ENCODE results near the gene CCDC30.

CCDC30 gene

DNA sequence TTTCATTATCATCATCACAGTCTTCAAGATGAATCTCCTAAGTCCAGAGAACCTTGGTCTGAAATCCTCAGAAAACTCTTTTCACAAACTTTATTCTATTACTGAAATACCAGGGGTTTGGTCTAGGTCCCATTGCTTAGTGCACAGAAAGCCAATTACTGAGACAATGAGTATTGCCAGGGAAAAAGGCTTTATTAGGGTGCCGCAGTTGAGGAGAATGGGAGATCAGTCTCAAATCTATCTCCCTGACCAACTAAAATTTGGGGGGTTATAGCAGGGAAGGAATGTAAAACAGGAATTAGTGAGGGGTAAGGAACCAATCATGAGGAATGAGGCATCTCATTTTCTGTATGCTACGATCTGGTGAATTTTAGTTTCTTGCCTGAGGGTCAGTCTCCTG, 124.7 kb downstream of the CCDC30 start:
- TF ChIP-seq, protein P1, sequence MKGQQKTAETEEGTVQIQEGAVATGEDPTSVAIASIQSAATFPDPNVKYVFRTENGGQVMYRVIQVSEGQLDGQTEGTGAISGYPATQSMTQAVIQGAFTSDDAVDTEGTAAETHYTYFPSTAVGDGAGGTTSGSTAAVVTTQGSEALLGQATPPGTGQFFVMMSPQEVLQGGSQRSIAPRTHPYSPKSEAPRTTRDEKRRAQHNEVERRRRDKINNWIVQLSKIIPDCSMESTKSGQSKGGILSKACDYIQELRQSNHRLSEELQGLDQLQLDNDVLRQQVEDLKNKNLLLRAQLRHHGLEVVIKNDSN (IDR thresholded peaks at IDR 0.05): no peak
- no peak for TF ChIP-seq YY1 (IDR thresholded peaks at IDR 0.05; ENCODE audit: low read depth)

DNA sequence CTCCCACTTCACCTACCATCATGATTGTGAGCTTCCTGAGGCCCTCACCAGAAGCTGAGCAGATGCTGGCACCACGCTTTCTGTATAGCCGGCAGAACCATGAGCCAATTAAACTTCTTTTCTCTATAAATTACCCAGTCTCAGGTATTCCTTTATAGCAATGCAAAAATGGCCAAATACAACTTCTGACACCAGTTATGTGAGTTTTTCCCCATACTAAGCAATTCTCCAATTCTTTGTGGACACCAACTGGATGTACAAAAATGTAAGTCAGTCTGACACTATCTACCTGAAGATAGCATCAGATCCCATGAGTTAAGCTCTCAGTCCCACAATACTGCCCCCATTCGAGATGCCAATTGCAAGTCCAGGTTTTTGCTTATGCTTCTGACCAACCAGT, 129.7 kb downstream of the CCDC30 start:
- TF ChIP-seq TEAD4 (IDR thresholded peaks at IDR 0.05) (no peak), NFIC (IDR thresholded peaks at IDR 0.05) (no peak), YY1 (IDR thresholded peaks at IDR 0.05; ENCODE audit: low read depth) (no peak), TAF1 (IDR thresholded peaks at IDR 0.05; ENCODE audit: low read depth) (no peak), ZBTB7A (IDR thresholded peaks at IDR 0.05; ENCODE audit: low read depth) (no peak)
- TF ChIP-seq, protein P2, sequence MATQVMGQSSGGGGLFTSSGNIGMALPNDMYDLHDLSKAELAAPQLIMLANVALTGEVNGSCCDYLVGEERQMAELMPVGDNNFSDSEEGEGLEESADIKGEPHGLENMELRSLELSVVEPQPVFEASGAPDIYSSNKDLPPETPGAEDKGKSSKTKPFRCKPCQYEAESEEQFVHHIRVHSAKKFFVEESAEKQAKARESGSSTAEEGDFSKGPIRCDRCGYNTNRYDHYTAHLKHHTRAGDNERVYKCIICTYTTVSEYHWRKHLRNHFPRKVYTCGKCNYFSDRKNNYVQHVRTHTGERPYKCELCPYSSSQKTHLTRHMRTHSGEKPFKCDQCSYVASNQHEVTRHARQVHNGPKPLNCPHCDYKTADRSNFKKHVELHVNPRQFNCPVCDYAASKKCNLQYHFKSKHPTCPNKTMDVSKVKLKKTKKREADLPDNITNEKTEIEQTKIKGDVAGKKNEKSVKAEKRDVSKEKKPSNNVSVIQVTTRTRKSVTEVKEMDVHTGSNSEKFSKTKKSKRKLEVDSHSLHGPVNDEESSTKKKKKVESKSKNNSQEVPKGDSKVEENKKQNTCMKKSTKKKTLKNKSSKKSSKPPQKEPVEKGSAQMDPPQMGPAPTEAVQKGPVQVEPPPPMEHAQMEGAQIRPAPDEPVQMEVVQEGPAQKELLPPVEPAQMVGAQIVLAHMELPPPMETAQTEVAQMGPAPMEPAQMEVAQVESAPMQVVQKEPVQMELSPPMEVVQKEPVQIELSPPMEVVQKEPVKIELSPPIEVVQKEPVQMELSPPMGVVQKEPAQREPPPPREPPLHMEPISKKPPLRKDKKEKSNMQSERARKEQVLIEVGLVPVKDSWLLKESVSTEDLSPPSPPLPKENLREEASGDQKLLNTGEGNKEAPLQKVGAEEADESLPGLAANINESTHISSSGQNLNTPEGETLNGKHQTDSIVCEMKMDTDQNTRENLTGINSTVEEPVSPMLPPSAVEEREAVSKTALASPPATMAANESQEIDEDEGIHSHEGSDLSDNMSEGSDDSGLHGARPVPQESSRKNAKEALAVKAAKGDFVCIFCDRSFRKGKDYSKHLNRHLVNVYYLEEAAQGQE (IDR thresholded peaks at IDR 0.05; ENCODE audit: low read depth): no peak
- TF ChIP-seq, protein P1 (IDR thresholded peaks at IDR 0.05): no peak

DNA sequence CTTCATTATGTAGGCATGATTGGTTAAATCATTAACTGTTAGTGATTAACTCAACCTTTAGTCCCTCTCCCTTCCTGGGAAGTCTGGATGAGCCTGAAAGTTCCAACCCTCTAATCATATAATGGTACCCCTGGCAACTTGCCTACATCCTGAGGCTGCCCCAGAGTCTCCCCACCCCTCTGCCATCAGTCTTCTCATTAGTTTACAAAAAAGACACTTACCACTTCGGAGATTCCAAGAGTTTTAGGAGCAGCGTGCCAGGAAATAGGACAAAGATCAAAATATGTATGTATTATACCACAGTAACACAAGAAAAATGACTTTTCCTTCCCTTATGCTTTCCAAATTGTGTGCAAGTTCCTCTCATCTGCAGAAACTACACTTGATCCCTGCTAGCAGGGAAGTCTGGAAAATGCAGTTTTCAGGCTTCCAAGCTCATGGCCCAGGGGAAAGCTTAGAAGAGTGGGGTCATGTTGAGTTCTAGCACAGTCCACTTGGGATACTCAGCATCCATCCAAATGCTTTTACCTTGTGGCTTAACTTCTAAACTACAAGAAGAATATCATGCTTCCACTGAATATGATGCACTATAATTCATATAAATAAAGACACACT, 130.5 kb downstream of the CCDC30 start:
- TF ChIP-seq EP300 (IDR thresholded peaks at IDR 0.05; ENCODE audit: borderline replicate concordance) (no peak), TCF12 (IDR thresholded peaks at IDR 0.05; ENCODE audit: low read depth) (no peak), TEAD4 (IDR thresholded peaks at IDR 0.05) (no peak), NFIC (IDR thresholded peaks at IDR 0.05) (no peak), CREB1 (IDR thresholded peaks at IDR 0.05; ENCODE audit: low read depth) (no peak), CEBPB (IDR thresholded peaks at IDR 0.05) (no peak), EGR1 (IDR thresholded peaks at IDR 0.05) (no peak)
- TF ChIP-seq, protein P3, sequence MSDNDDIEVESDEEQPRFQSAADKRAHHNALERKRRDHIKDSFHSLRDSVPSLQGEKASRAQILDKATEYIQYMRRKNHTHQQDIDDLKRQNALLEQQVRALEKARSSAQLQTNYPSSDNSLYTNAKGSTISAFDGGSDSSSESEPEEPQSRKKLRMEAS (IDR thresholded peaks at IDR 0.05): no peak

DNA sequence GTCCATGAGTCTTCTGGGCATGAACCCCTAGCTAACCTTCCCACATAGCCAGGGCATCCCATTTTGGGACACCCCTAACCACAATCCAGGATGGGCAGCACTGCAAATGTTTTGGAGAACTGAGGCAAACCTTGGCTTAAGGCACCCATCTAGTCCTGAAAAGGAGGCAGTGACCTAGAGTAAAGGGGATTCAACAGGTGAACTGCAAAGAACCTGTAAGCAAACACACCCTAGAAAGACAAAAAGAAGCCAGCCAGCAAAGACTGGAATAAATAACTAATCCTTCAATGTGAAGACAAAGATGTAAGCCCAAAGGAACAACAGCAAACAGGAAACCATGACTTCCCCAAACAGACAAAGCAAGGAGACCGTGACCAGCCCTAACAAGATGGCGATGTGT, 138.4 kb downstream of the CCDC30 start:
- TF ChIP-seq, protein P2 (IDR thresholded peaks at IDR 0.05; ENCODE audit: low read depth): no peak

DNA sequence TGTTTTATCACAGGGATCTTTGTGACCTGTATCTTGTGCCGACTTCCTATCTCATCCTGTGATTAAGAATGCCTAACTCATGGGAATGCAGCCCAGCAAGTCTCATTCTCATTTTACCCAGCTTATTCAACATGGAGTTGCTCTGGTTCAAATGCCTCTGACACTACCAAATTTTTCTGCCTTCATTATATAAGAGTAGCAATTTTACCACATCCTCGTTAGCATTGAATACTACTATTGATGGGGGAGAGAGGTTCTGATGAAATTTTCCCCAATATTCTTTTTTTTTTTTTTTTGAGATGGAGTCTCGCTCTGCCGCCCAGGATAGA, 150.7 kb downstream of the CCDC30 start:
- TF ChIP-seq NFIC (IDR thresholded peaks at IDR 0.05) (no peak), ZBTB7A (IDR thresholded peaks at IDR 0.05; ENCODE audit: low read depth) (no peak), CEBPB (IDR thresholded peaks at IDR 0.05) (no peak), RAD21 (IDR thresholded peaks at IDR 0.05; ENCODE audit: low read depth) (no peak), TAF1 (IDR thresholded peaks at IDR 0.05; ENCODE audit: low read depth) (no peak), TEAD4 (IDR thresholded peaks at IDR 0.05) (no peak), YY1 (IDR thresholded peaks at IDR 0.05; ENCODE audit: low read depth) (no peak), EGR1 (IDR thresholded peaks at IDR 0.05) (no peak), CREB1 (IDR thresholded peaks at IDR 0.05; ENCODE audit: low read depth) (no peak), FOXM1 (IDR thresholded peaks at IDR 0.05; ENCODE audit: borderline replicate concordance, low read depth) (no peak), TCF12 (IDR thresholded peaks at IDR 0.05; ENCODE audit: low read depth) (no peak), EP300 (IDR thresholded peaks at IDR 0.05; ENCODE audit: borderline replicate concordance) (no peak)
- TF ChIP-seq, protein P1 (IDR thresholded peaks at IDR 0.05): no peak
- TF ChIP-seq, protein P2 (IDR thresholded peaks at IDR 0.05; ENCODE audit: low read depth): no peak
- TF ChIP-seq, protein P3 (IDR thresholded peaks at IDR 0.05): no peak

All from Ishikawa (cell line).